GM21717 (cell line): ENCODE measurements around the gene UBE2H.

Source experiments
- ATAC-seq: cut with Tn5 transposase; IDR thresholded peaks from one replicate; pipeline ENCODE4 v1.9.1; 2021; ENCODE audit warnings: mild to moderate bottlenecking, moderate library complexity; ENCODE audit not compliant: unreplicated experiment

UBE2H gene

DNA sequence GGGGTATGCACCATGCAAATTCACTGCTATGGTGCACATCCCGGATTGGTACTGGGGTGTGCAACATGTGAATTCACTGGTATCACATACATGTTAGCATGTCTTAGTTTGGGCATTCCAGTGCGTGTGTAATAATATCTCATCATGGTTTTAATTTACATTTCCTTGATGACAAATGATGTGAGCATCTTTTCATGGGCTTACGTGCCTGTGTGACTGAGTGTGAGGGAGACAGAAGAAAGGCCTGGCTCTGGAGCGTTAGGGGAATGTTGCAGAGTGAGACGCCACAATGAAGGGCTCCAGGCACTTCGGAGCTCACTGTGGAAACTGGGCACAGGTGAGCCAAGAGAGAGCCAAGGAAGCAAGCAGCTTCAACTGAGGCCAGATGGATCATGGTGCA lies 162.6 kb downstream of the UBE2H start:
- ATAC-seq = no peak

DNA sequence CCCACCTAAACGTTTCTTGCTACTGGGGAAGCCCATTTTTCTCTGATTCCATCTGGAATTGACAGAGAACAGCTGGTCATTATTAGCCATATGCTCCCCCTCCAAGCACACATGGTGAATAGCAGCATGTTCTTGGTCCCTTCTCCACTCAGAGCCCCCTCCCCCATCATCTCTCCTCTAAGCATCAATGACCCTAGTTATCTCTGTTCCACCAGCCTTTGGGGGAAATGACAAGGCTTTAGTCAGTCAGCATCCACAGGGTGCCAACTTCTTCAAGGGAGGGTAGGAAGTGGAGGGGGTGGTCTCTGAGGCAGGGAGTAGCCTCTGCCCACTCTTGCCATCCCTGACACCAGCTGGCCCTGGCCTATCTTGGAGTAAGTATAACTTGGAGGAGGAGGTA lies 163.1 kb downstream of the UBE2H start:
- ATAC-seq = no peak

DNA sequence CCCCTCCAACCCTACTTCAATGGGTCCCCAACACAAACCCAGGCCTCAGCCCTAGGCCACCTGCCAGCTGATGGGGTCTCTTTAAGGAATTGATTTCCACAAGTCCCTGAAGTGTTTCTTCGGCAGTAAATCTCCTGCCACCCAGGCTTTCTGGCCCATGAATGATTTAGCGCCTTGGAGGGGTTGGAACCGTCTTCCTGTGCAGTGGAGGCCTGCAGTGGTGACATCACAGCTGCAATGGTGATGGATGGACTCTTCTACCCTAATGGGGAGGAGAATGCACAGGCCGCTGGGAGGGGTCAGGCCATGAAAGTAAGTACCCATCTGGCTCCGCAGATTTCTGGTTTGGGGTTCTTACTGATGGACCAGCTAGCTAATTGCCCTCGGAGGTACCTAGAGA lies 163.8 kb downstream of the UBE2H start:
- ATAC-seq = no peak

- no peak for ATAC-seq
Observed at GRCh38 chr7:129786825-129787563, 165.8 kb downstream of the UBE2H start.

- no peak for ATAC-seq
Observed at GRCh38 chr7:129785685-129786514, 166.9 kb downstream of the UBE2H start.

DNA sequence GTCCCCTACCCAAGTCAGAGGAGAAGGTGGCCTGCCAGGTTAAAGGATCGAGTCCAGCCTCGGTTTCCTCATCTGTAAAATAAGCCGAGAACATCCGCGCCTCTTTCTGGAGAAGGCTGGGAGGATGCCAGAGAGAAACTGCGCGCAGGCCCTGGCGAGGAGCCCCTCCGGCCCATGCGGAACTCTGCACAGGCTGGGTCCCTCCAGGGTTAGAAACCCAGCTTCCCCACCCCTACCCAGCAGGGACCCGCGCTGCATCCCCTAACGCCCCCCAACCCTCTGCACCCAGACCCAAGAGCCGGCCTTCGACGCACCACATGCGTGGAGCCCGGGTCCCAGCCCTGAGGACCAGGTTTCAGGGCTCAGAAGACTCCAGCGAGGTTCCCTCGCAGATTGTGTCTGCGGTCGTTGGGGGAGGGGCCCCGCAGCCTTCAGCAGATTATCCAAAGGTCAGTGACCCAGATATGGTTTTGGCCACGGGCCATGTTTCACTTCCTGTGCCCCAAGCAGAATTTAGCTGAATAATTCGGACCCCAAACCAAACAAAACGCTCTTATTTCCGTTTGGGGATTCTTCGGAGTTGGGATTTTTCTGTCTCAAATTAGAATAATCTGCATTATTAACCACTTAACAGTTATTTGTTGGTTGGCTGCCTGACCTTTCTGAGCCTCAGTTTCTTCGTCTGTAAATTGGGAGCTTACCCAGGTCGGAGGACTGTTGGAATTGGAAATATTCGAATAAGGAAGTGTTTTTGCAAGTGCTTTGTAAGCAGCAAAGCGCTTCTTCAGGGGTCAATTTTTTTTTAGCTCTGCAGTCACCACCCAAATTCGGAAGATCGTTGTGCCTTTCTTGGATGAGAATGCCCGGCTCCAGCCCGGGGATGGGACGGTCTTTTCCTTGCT lies 167.7 kb downstream of the UBE2H start:
- no peak for ATAC-seq

GRCh38 chr7:129784437-129784782 lies 168.3 kb downstream of the UBE2H start:
- ATAC-seq = no peak

- no peak for ATAC-seq
Observed at GRCh38 chr7:129783584-129783919, 169.2 kb downstream of the UBE2H start.

GRCh38 chr7:129782818-129783583 lies 169.8 kb downstream of the UBE2H start:
- no peak for ATAC-seq

DNA sequence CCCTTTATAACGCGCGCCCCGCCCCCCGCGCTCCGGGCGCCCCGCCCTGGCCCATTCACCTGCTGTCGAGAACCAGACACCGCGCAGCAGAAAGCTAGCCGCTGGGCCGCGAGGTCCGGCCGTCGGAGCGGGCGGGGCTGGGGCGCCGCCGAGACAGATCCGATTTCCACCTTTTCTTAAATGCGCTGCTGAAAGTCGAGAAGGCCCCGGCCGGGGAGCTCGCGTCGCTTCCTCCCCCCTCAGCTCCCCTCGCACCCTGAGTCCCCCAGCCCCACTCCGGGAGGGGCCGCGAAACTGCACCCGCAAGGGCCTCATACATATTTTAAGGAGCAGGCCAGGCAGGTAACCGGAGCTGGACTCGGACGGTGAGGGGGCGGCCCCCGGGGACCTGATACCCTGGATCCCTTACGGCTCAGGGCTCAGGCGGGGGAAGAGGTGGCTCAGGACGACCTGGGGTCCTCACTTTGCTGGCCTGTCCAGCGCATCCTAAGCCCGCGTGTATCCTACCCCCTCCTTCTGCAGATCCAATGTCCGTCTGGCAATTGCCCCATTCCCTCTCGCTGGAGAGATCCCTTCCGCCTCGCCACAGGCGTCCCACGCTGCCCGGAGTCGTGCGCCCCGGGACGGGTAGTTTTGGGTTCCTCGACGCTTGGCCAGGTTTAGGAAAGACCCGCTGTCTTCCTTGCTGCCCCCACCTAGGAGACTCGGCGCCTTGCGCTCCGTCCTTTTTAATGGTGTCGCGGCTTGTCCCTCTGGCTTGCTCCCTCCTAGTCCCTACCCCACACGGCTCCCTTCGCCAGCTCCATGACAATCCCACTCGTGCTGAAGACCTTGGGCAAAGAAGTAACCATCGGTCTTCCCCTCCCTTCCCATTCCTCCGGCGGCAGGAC lies 170.6 kb downstream of the UBE2H start:
- ATAC-seq = no peak

DNA sequence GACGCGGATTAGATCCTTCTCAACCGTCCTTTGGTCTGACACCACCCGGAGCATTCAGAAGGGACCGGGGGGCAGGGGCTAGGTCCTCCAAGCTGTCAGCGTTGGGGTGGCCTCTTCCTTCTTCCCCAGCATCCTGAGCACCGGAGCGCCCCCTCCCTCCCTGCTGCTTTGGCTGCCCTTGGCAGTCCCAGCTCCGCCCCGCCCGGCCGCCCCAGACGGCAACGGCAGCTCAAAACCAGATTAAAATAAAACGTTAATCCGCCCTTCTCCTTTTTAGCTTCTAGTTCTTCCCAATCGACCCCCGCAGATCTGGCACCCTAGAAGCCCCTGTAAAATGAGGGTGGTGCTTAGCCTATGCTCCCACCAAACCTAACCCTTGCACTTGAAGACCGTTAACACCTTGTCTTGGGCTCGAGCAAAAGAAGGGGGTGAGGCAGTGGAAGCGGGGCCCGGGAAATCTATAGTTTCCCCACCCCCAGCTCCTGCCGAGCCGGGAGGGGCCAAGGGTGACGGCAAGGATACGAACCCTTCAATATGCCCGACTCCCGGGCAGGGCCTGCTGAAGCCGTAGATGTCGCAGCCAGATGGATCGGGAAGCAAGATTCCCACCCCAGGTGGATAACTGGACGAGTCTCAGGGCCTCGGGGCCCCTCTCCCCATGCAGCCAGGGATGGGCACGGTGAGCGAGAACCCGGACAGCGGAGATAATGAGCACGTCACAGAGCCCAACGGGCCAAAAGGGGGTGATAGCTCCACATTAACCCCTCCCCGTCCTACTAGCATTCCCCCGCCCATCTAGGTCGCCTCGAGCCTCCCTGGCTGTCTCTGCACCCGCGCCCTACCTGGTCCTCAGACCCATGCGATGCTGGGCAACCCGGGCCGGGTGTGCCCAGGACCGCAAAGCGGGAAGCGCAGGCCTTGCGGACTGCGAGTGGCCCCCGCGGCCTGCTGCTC lies 171.5 kb downstream of the UBE2H start:
- ATAC-seq = no peak
